Ishikawa (cell line): ENCODE measurements around the gene CADM1.

Experiments
- CEBPB ChIP-seq: IDR thresholded peaks from 2 replicates; pipeline ENCODE4 v1.6.1; 2012
- CREB1 ChIP-seq: IDR thresholded peaks from 2 replicates; pipeline ENCODE4 v1.6.1; 2012; ENCODE audit warnings: low read depth
- EGR1 ChIP-seq: IDR thresholded peaks from 2 replicates; pipeline ENCODE4 v1.6.1; 2012
- EP300 ChIP-seq: IDR thresholded peaks from 2 replicates; pipeline ENCODE4 v1.6.1; 2012; ENCODE audit warnings: borderline replicate concordance
- FOXM1 ChIP-seq: IDR thresholded peaks from 2 replicates; pipeline ENCODE4 v1.6.1; 2012; ENCODE audit warnings: low read depth, borderline replicate concordance
- MAX ChIP-seq: IDR thresholded peaks from 2 replicates; pipeline ENCODE4 v1.6.1; 2012
- NFIC ChIP-seq: IDR thresholded peaks from 2 replicates; pipeline ENCODE4 v1.6.1; 2012
- RAD21 ChIP-seq: IDR thresholded peaks from 2 replicates; pipeline ENCODE4 v1.6.1; 2012; ENCODE audit warnings: low read depth
- REST ChIP-seq: IDR thresholded peaks from 2 replicates; pipeline ENCODE4 v1.6.1; 2012; ENCODE audit warnings: low read depth, mild to moderate bottlenecking
- TAF1 ChIP-seq: IDR thresholded peaks from 2 replicates; pipeline ENCODE4 v1.6.1; 2012; ENCODE audit warnings: low read depth, mild to moderate bottlenecking
- TCF12 ChIP-seq: IDR thresholded peaks from 2 replicates; pipeline ENCODE4 v1.6.1; 2012; ENCODE audit warnings: low read depth
- TEAD4 ChIP-seq: IDR thresholded peaks from 2 replicates; pipeline ENCODE4 v1.6.1; 2012
- USF1 ChIP-seq: IDR thresholded peaks from 2 replicates; pipeline ENCODE4 v1.6.1; 2012
- YY1 ChIP-seq: IDR thresholded peaks from 2 replicates; pipeline ENCODE4 v1.6.1; 2012; ENCODE audit warnings: low read depth
- ZBTB7A ChIP-seq: IDR thresholded peaks from 2 replicates; pipeline ENCODE4 v1.6.1; 2012; ENCODE audit warnings: low read depth

CADM1 gene

GRCh38 chr11:115505175-115505574, 960 bp upstream of the CADM1 start:
- TF ChIP-seq FOXM1 (no peak), EGR1 (no peak), TAF1 (no peak), CREB1 (no peak), CEBPB (no peak), USF1 (no peak), TEAD4 (no peak), NFIC (no peak), TCF12 (no peak), RAD21 (no peak), YY1 (no peak), REST (no peak), EP300 (no peak), ZBTB7A (no peak), MAX (no peak)

GRCh38 chr11:115503886-115504275, 334 bp downstream of the CADM1 start:
- TF ChIP-seq TAF1 (no peak), NFIC (no peak)

GRCh38 chr11:115503083-115503885, 931 bp downstream of the CADM1 start:
- TF ChIP-seq CEBPB (no peak), EGR1 (no peak), NFIC (no peak), TEAD4 (no peak), CREB1 (no peak), REST (no peak), TCF12 (no peak), MAX (no peak)

DNA sequence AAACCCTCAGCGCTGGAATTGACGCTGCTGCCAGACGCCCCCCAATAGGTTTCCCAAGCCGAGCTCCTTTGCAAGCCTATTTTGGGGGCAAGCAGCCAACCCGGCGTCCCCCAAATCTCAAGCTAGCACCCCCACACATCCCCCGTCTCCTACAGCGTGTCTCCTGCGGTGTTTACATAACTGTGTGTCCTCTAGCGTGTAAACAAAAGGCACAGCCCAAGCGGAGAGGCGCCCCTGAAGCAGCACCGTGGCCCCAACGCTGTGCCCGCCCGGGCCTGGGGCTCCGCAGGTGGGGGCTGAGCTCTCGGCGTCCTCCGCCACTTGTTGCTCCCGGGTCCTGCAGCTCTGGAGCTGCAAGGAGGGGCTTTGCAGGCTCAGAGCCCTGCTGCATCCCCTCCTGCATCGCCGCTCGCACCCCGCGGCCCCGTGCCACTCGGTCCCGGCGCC, 1.6 kb downstream of the CADM1 start:
- no peak for TF ChIP-seq TEAD4
- no peak for TF ChIP-seq YY1
- TF ChIP-seq EP300: no peak
- no peak for TF ChIP-seq TCF12
- TF ChIP-seq CREB1: no peak
- TF ChIP-seq CEBPB: no peak
- no peak for TF ChIP-seq REST
- TF ChIP-seq ZBTB7A: no peak
- TF ChIP-seq RAD21: no peak
- no peak for TF ChIP-seq USF1
- no peak for TF ChIP-seq NFIC
- TF ChIP-seq TAF1: no peak
- TF ChIP-seq FOXM1: no peak
- TF ChIP-seq MAX: no peak
